ENCODE data around the gene ALX4.

- no peak for TF ChIP-seq POLR2AphosphoS5 (IDR thresholded peaks at IDR 0.05)
- no peak for TF ChIP-seq EP300 (IDR thresholded peaks at IDR 0.05)
- TF ChIP-seq, protein P1, sequence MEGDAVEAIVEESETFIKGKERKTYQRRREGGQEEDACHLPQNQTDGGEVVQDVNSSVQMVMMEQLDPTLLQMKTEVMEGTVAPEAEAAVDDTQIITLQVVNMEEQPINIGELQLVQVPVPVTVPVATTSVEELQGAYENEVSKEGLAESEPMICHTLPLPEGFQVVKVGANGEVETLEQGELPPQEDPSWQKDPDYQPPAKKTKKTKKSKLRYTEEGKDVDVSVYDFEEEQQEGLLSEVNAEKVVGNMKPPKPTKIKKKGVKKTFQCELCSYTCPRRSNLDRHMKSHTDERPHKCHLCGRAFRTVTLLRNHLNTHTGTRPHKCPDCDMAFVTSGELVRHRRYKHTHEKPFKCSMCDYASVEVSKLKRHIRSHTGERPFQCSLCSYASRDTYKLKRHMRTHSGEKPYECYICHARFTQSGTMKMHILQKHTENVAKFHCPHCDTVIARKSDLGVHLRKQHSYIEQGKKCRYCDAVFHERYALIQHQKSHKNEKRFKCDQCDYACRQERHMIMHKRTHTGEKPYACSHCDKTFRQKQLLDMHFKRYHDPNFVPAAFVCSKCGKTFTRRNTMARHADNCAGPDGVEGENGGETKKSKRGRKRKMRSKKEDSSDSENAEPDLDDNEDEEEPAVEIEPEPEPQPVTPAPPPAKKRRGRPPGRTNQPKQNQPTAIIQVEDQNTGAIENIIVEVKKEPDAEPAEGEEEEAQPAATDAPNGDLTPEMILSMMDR (IDR thresholded peaks at IDR 0.05), result no peak
- no peak for TF ChIP-seq POLR2A (IDR thresholded peaks at IDR 0.05; ENCODE audit: low read depth)
These were observed 86.7 kb downstream of the ALX4 start for GRCh38 chr11:44223238-44223637.
